ENCODE results near the gene CARS1. TPM values are rescaled to one million over a fixed set of nuclear protein-coding genes. Genes with fewer than 3 reads are reported as not detected.

CARS1 gene
- polyA plus RNA-seq, 1 of the 3 experiments (the other 2 are of a cell fraction), result 52.1 TPM

DNA sequence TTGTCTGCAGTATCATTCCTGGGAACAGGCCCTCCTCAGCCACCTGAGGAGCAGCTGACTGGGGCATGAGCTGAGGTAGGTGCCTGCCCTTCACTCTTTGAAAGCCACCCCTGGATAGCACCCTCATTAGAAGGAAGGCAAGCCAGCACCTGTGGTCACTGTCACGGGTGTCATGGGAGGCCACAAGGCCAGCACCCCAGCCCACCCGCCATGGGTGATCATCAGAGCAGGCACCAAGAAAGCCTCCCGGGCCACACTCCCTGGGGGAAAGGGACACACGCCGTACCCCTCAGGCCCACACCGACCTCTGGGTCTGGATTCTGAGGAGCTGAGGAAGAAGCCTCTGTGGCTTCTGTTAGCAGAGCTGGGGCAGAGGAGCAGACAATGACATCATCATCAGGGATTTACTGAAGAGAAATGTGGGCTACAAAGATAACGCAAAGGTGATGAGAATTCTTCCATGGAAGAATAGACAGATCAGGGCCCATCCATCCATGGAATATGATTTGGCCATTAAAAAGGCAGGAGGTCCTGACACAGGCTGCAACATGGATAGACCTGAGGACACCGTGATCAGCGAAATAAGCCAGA is 48.4 kb downstream of the CARS1 start:
- Histone ChIP-seq H4K20me1 (ENCODE audit: insufficient read depth) (no peaks in the 10 kb centered on the region), H3K27me3 (ENCODE audit: insufficient read depth) (no peaks in the 10 kb centered on the region), H3K36me3 (replicated peaks in 1 of 2; ENCODE audit: control insufficient read depth in 1 of 2, insufficient read depth in 2 of 2, low read length in 1 of 2) (peaks cover 20 to 59% of the 10 kb centered on the region in 2 experiments), H3K4me3 (ENCODE audit: low read depth in 2 of 2, low read length in 1 of 2) (no peak overlapping the region), H3K9me2 (no peaks in the 10 kb centered on the region), H3K9ac (no peak overlapping the region), H3K4me2 (no peak overlapping the region), H3K79me2 (ENCODE audit: insufficient read depth) (no peaks in the 10 kb centered on the region), H3K27ac (ENCODE audit: low read depth in 2 of 2, low read length in 1 of 2) (no peak overlapping the region), H3F3A (replicated peaks; ENCODE audit: insufficient read depth) (no peaks in the 10 kb centered on the region), H3K9me3 (no peaks in the 10 kb centered on the region), H3K4me1 (ENCODE audit: control insufficient read depth in 1 of 2, insufficient read depth in 2 of 2, low read depth in 1 of 2, low read length in 1 of 2) (peaks cover 0 to 3% of the 10 kb centered on the region in 2 experiments; a peak in 1 of 4 replicates), H2AFZ (ENCODE audit: low read depth) (no peak overlapping the region)
- POLR2A ChIA-PET, result interaction anchor here (0.9 kb wide), 1 partner anchor 14 kb away, joined by 3 read pairs; no protein-coding TSS in a partner anchor
- CTCF ChIA-PET, result interaction anchor here (1.1 to 1.4 kb wide), 2 partner anchors 13 to 83 kb away, joined by 3 to 6 read pairs; no protein-coding TSS in a partner anchor
- no peak for DNase-seq
- TF ChIP-seq MAX (IDR thresholded peaks at IDR 0.05; ENCODE audit: low read depth) (no peak), MXI1 (IDR thresholded peaks at IDR 0.05; ENCODE audit: low read depth, low read length) (no peak), CTCF (IDR thresholded peaks at IDR 0.05) (no peak), JUND (IDR thresholded peaks at IDR 0.05) (no peak), EP300 (IDR thresholded peaks at IDR 0.05; ENCODE audit: borderline replicate concordance in 1 of 2, low read depth in 1 of 2, low read length in 1 of 2) (no peak)
- 100% methylated on average over 3 of the region's 9 CpGs for WGBS (ENCODE audit: low lambda C conversion rate)

DNA sequence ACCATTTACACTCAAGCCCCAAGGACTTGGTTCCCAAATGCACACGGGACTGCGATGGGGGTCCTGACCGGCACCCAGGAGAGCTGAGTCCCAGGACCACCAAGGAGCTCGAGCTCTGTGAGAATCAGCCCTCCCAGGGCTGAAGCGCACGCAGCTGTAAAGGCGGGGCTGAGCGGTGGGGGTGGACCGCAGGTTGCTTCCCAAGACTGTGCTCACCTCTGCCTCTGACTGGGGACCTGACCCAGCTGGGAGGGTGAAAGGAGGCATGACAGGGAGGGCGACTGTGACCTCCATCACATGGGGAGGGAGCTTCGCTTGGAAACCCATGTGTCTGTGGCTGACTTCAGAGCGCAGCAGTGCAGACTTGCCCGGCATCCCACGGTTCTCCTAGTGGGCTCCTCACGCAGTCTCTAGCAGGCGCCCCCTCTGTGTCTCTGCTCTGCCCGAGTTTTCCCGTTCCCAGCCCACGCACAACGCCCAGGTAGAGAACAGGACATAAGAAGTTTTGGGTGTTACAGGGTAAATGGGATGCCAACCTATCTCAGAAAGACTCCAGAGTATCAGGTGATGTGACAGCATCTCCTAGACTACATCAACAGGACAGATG is 49.7 kb downstream of the CARS1 start:
- H3K27ac ChIP-seq (ENCODE audit: low read depth in 2 of 2, low read length in 1 of 2), result no peak overlapping the region
- H3K9me3 ChIP-seq, result no peaks in the 10 kb centered on the region
- TF ChIP-seq, protein P1, sequence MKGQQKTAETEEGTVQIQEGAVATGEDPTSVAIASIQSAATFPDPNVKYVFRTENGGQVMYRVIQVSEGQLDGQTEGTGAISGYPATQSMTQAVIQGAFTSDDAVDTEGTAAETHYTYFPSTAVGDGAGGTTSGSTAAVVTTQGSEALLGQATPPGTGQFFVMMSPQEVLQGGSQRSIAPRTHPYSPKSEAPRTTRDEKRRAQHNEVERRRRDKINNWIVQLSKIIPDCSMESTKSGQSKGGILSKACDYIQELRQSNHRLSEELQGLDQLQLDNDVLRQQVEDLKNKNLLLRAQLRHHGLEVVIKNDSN (IDR thresholded peaks at IDR 0.05; ENCODE audit: borderline replicate concordance, low read depth), result no peak
- no peak for TF ChIP-seq EP300 (IDR thresholded peaks at IDR 0.05; ENCODE audit: borderline replicate concordance in 1 of 2, low read depth in 1 of 2, low read length in 1 of 2)
- TF ChIP-seq POLR2AphosphoS5 (IDR thresholded peaks at IDR 0.05; ENCODE audit: low read depth, low read length), result no peak
- TF ChIP-seq NRF1 (IDR thresholded peaks at IDR 0.05; ENCODE audit: low read depth, low read length), result no peak
- no peak for TF ChIP-seq CHD2 (IDR thresholded peaks at IDR 0.05; ENCODE audit: low read length, partially characterized antibody)
- TF ChIP-seq TCF12 (IDR thresholded peaks at IDR 0.05), result no peak
- no peak for TF ChIP-seq ZBTB33 (IDR thresholded peaks at IDR 0.05; ENCODE audit: borderline replicate concordance, low read depth)
- no peak for TF ChIP-seq EZH2phosphoT487 (IDR thresholded peaks at IDR 0.05; ENCODE audit: borderline replicate concordance, low read depth)
- TF ChIP-seq GATA2 (CRISPR knock-in tag; IDR thresholded peaks at IDR 0.05), result no peak
- TF ChIP-seq RAD21 (IDR thresholded peaks at IDR 0.05; ENCODE audit: low read length), result no peak
- TF ChIP-seq MEF2A (IDR thresholded peaks at IDR 0.05; ENCODE audit: borderline replicate concordance, low read depth), result no peak
- TF ChIP-seq RCOR1 (IDR thresholded peaks at IDR 0.05; ENCODE audit: low read length), result no peak
- no peak for TF ChIP-seq SMC3 (IDR thresholded peaks at IDR 0.05; ENCODE audit: low read depth, low read length)
- TF ChIP-seq, protein P2, sequence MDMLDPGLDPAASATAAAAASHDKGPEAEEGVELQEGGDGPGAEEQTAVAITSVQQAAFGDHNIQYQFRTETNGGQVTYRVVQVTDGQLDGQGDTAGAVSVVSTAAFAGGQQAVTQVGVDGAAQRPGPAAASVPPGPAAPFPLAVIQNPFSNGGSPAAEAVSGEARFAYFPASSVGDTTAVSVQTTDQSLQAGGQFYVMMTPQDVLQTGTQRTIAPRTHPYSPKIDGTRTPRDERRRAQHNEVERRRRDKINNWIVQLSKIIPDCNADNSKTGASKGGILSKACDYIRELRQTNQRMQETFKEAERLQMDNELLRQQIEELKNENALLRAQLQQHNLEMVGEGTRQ (IDR thresholded peaks at IDR 0.05; ENCODE audit: borderline replicate concordance, low read depth, low read length), result no peak
- TF ChIP-seq ELF1 (IDR thresholded peaks at IDR 0.05), result no peak
- H3K36me3 ChIP-seq (replicated peaks in 1 of 2; ENCODE audit: control insufficient read depth in 1 of 2, insufficient read depth in 2 of 2, low read length in 1 of 2), result peaks cover 14 to 69% of the 10 kb centered on the region in 2 experiments
- no peak overlapping the region for H2AFZ ChIP-seq (ENCODE audit: low read depth)
- no peaks in the 10 kb centered on the region for H4K20me1 ChIP-seq (ENCODE audit: insufficient read depth)
- no peak overlapping the region for H3K4me3 ChIP-seq (ENCODE audit: low read depth in 2 of 2, low read length in 1 of 2)
- DNase-seq, result no peak
- ChIA-PET POLR2A (no interaction called here), CTCF (interaction anchor here (0.6 to 1.2 kb wide), 4 partner anchors 10 to 468 kb away, joined by 3 to 5 read pairs (median 4); no protein-coding TSS in a partner anchor)
- no peaks in the 10 kb centered on the region for H3F3A ChIP-seq (replicated peaks; ENCODE audit: insufficient read depth)
- H3K79me2 ChIP-seq (ENCODE audit: insufficient read depth), result no peaks in the 10 kb centered on the region
- no peaks in the 10 kb centered on the region for H3K27me3 ChIP-seq (ENCODE audit: insufficient read depth)
- H3K4me1 ChIP-seq (ENCODE audit: control insufficient read depth in 1 of 2, insufficient read depth in 2 of 2, low read depth in 1 of 2, low read length in 1 of 2), result peaks cover 0 to 10% of the 10 kb centered on the region in 2 experiments; a peak in 1 of 4 replicates
- H3K9me2 ChIP-seq, result no peaks in the 10 kb centered on the region
- H3K4me2 ChIP-seq, result no peak overlapping the region
- H3K9ac ChIP-seq, result no peak overlapping the region
- 98% methylated on average over 13 of the region's 20 CpGs for WGBS (ENCODE audit: low lambda C conversion rate)
